SJSA1 (cell line): ENCODE data around the gene COL10A1. TPM values are rescaled to one million over a fixed set of nuclear protein-coding genes. Genes with fewer than 3 reads are reported as not detected.
A peak's percentile ranks its signal among the peaks of the same experiment; 100 is the strongest.

ENCODE experiments used
- DNase-seq, 2 experiments: peaks; one replicate each; pipeline ENCODE4 v3.0.0-alpha.2; 2015 to 2020; ENCODE audit warnings: low spot score in 2 of 2, low read depth in 1 of 2
- H3K27ac ChIP-seq: fragments of 250-450 bp; sonication (Bioruptor Pico); 2 replicates; pipeline ENCODE4 v1.5.1; 2020; ENCODE audit warnings: mild to moderate bottlenecking, moderate library complexity
- H3K27me3 ChIP-seq: fragments of 250-450 bp; sonication (Bioruptor Pico); replicated peaks from 2 replicates; pipeline ENCODE4 v1.5.1; 2020; ENCODE audit warnings: mild to moderate bottlenecking, moderate library complexity
- H3K36me3 ChIP-seq: fragments of 250-450 bp; sonication (Bioruptor Pico); 2 replicates; pipeline ENCODE4 v1.5.1; 2020; ENCODE audit warnings: mild to moderate bottlenecking
- H3K4me1 ChIP-seq: fragments of 250-450 bp; sonication (Bioruptor Pico); replicated peaks from 2 replicates; pipeline ENCODE4 v1.6.1; 2021; ENCODE audit warnings: mild to moderate bottlenecking
- H3K4me3 ChIP-seq: fragments of 250-450 bp; sonication (Bioruptor Pico); 2 replicates; pipeline ENCODE4 v1.5.1; 2020; ENCODE audit warnings: mild to moderate bottlenecking
- H3K9me3 ChIP-seq: fragments of 250-450 bp; sonication (Bioruptor Pico); replicated peaks from 2 replicates; pipeline ENCODE4 v1.5.1; 2020; ENCODE audit warnings: mild to moderate bottlenecking
- total RNA-seq: library from RNA; depleted of rRNA; stranded (reverse); fragments of >200 nt; shearing (Covaris generic); gene quantifications from 2 replicates; pipeline ENCODE4 v1.2.3, GENCODE V29; 2014; rRNA removed

Gene COL10A1
- 0.32 TPM in 1 of 2 replicates, not detected in the other for total RNA-seq

DNA sequence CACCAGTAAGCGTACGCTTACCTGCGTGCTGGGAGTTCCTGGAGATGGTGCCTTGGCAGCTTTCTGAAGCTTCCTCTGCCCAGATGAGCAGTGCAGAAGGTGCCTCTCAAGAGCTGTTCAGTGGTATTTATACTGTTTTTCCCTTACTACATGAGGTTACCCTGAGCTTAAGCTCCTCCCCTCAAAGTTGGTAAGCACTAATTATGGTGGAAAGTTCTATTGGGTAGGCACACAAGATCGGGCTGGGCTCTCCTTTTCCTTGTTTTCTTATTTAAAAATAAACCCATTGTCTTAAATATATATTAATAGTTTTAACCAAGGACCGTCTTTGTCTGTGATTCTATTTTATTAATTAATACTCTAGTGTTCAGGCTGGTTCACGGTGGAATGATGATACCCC lies at the start of gene COL10A1:
TSS of gene COL10A1 (minus strand) at position 101 of the 400 bp plus-strand sequence. CDS start 640 bp downstream, outside the sequence.
- Histone ChIP-seq H3K4me3 (no peak within 1 kb of the TSS), H3K4me1 (peaks cover 10% of the 10 kb centered on the region), H3K27ac (no peak within 1 kb of the TSS), H3K9me3 (no peaks in the 10 kb centered on the region), H3K36me3 (no peaks in the 10 kb centered on the region), H3K27me3 (no peaks in the 10 kb centered on the region)
- no peak for DNase-seq

- H3K4me1 ChIP-seq, result no peaks in the 10 kb centered on the region
- no peak overlapping the region for H3K27ac ChIP-seq
- no peaks in the 10 kb centered on the region for H3K27me3 ChIP-seq
- no peaks in the 10 kb centered on the region; the same call in 1 of the 2 replicates for H3K9me3 ChIP-seq
- DNase-seq, result no peak
- H3K36me3 ChIP-seq, result no peaks in the 10 kb centered on the region
- H3K4me3 ChIP-seq, result no peak overlapping the region
Observed at GRCh38 chr6:116175344-116175743, 49.4 kb upstream of the COL10A1 start.

- Histone ChIP-seq H3K27ac (no peak overlapping the region), H3K4me3 (no peak overlapping the region), H3K9me3 (no peaks in the 10 kb centered on the region; the same call in 1 of the 2 replicates), H3K36me3 (no peaks in the 10 kb centered on the region), H3K4me1 (no peaks in the 10 kb centered on the region), H3K27me3 (no peaks in the 10 kb centered on the region)
- no peak for DNase-seq
Observed at GRCh38 chr6:116173928-116174327, 48.0 kb upstream of the COL10A1 start.

- Histone ChIP-seq H3K9me3 (no peaks in the 10 kb centered on the region; the same call in 1 of the 2 replicates), H3K27ac (no peak overlapping the region), H3K4me3 (no peak overlapping the region), H3K4me1 (no peaks in the 10 kb centered on the region), H3K36me3 (no peaks in the 10 kb centered on the region), H3K27me3 (no peaks in the 10 kb centered on the region)
- DNase-seq, result no peak
Observed at GRCh38 chr6:116170358-116171057, 44.6 kb upstream of the COL10A1 start.

GRCh38 chr6:116169880-116170279 lies 43.9 kb upstream of the COL10A1 start:
- no peaks in the 10 kb centered on the region for H3K4me1 ChIP-seq
- no peak for DNase-seq
- H3K36me3 ChIP-seq, result no peaks in the 10 kb centered on the region
- no peaks in the 10 kb centered on the region for H3K27me3 ChIP-seq
- H3K4me3 ChIP-seq, result no peak overlapping the region
- H3K27ac ChIP-seq, result no peak overlapping the region
- H3K9me3 ChIP-seq, result no peaks in the 10 kb centered on the region

GRCh38 chr6:116168148-116168547 lies 42.2 kb upstream of the COL10A1 start:
- H3K27me3 ChIP-seq, result no peaks in the 10 kb centered on the region
- 0 out of 2 replicates have a peak, but pooled peaks cover 2% of the 10 kb centered on the region for H3K9me3 ChIP-seq
- no peak for DNase-seq
- no peak overlapping the region for H3K4me3 ChIP-seq
- no peaks in the 10 kb centered on the region for H3K4me1 ChIP-seq
- no peak overlapping the region for H3K27ac ChIP-seq
- no peaks in the 10 kb centered on the region for H3K36me3 ChIP-seq

DNA sequence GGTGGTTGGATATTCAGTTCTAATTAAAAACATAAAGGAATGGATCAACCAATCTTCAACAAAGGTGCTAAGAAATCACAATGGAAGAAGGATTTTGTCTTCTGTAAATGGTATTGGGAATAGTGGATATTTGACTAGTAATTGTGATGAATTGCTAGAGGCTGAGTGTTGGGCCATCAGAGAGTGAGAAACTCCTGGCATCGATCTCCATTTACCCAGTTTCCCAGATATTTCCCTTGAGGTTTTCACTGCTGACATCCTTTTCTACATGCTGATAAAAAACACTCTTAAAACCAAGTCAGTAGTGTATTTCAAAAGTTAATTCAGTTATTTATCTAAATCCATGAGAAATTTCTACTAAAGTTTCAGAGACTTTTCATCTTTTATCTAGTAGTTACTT lies 40.4 kb upstream of the COL10A1 start:
- no peak overlapping the region for H3K4me3 ChIP-seq

DNA sequence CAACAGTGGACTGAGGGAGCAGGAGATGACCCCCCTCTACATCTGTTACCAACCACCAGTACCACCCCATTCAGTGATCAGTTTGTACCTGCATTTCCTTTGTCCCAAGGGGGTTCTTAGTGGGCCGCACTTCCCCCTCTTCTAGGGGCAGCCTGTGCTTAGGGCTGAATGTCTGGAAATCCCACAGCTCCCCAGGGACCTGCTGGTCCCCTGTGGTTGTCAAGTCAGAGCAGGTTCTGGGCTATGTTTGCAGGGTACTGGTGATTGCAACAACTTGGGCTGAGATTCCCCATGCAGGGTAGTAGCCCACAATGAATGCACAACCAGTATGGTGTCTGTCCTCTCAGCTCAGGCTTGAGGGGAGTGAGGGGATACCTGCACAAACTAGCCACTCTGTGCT lies 39.7 kb upstream of the COL10A1 start:
- Histone ChIP-seq H3K9me3 (0 out of 2 replicates have a peak, but pooled peaks cover 2% of the 10 kb centered on the region), H3K27ac (no peak overlapping the region), H3K4me3 (no peak overlapping the region), H3K36me3 (no peaks in the 10 kb centered on the region), H3K4me1 (no peaks in the 10 kb centered on the region), H3K27me3 (no peaks in the 10 kb centered on the region)
- DNase-seq, result no peak

More for the DNA sequence above, 40.4 kb upstream of the COL10A1 start:
- Histone ChIP-seq H3K36me3 (no peaks in the 10 kb centered on the region), H3K9me3 (0 out of 2 replicates have a peak, but pooled peaks cover 2% of the 10 kb centered on the region), H3K27me3 (no peaks in the 10 kb centered on the region), H3K27ac (no peak overlapping the region), H3K4me1 (no peaks in the 10 kb centered on the region)
- no peak for DNase-seq

DNA sequence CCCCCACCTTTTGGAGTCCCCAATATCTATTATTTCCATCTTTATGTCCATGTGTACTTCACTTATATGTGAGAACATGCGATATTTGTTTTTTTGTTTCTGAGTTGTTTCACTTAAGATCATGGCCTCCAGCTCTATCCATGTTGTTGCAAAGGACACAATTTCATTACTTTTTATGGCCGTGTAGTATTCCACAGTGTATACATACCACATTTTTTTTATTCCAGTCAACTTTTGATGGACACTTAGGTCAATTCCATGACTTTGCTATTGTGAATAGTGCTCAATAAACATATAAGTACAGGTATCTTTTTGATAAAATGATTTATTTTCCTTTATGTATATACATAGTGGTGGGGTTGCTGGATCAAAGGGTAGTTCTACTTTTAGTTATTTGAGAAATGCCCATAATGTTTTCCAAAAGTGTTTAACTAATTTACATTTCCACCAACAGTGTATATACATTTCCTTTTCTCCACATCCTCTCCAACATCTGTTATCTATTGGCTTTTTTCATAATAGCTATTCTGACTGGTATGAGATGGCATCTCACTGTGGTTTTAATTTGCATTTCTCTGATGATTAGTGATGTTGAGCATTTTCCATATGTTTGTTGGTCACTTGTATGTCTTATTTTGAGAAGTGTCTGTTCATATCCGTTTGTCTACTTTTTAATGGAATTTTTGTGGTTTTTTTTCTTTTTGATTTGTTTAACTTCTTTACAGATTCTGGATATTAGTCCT lies 34.0 kb upstream of the COL10A1 start:
- H3K4me1 ChIP-seq, result no peaks in the 10 kb centered on the region
- DNase-seq, result peak in 1 of 2 experiments; percentile 29
- 0 out of 2 replicates have a peak, but pooled peaks cover 2% of the 10 kb centered on the region for H3K9me3 ChIP-seq
- H3K36me3 ChIP-seq, result no peaks in the 10 kb centered on the region
- no peak overlapping the region for H3K27ac ChIP-seq
- no peaks in the 10 kb centered on the region for H3K27me3 ChIP-seq
- H3K4me3 ChIP-seq, result no peak overlapping the region

- H3K27me3 ChIP-seq, result no peaks in the 10 kb centered on the region
- no peaks in the 10 kb centered on the region for H3K9me3 ChIP-seq
- H3K4me3 ChIP-seq, result no peak overlapping the region
- H3K27ac ChIP-seq, result no peak overlapping the region
- H3K36me3 ChIP-seq, result no peaks in the 10 kb centered on the region
- H3K4me1 ChIP-seq, result no peaks in the 10 kb centered on the region
- DNase-seq, result no peak
Observed at GRCh38 chr6:116158641-116159040, 32.7 kb upstream of the COL10A1 start.

DNA sequence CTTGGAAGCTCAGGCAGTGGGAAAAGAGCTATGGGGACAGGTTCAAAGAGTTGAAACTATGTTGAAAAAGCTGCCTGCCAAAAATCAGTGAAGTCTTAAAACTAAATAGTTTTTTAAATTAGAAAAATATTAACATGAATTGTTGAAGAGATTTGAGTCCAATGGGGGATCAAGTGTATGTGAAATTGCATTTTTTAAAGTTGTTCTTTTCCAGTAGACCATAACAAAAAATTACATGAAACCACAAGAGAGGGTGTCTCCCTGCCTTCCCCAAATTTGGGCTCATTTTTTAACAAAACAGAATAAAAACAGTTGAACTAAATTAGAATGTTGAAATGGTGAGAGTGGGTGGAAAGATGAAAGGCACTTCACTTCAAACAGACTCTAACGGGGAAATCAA lies 31.5 kb upstream of the COL10A1 start:
- Histone ChIP-seq H3K4me1 (no peaks in the 10 kb centered on the region), H3K27ac (no peak overlapping the region), H3K36me3 (no peaks in the 10 kb centered on the region), H3K4me3 (no peak overlapping the region), H3K9me3 (no peaks in the 10 kb centered on the region), H3K27me3 (no peaks in the 10 kb centered on the region)
- DNase-seq, result no peak

GRCh38 chr6:116156405-116157326 lies 30.7 kb upstream of the COL10A1 start:
- Histone ChIP-seq H3K36me3 (no peaks in the 10 kb centered on the region), H3K27ac (no peak overlapping the region), H3K9me3 (no peaks in the 10 kb centered on the region), H3K27me3 (no peaks in the 10 kb centered on the region), H3K4me3 (no peak overlapping the region), H3K4me1 (no peaks in the 10 kb centered on the region)
- no peak for DNase-seq

GRCh38 chr6:116154887-116155286 lies 29.0 kb upstream of the COL10A1 start:
- Histone ChIP-seq H3K36me3 (no peaks in the 10 kb centered on the region), H3K9me3 (no peaks in the 10 kb centered on the region), H3K27me3 (no peaks in the 10 kb centered on the region), H3K27ac (no peak overlapping the region), H3K4me3 (no peak overlapping the region), H3K4me1 (no peaks in the 10 kb centered on the region)
- DNase-seq, result no peak
